ENCODE data around the gene C2orf80. TPM values are rescaled to one million over a fixed set of nuclear protein-coding genes. Genes with fewer than 3 reads are reported as not detected.
"Not testable (repeated sequence)": the region's sequence is repeated elsewhere in the genome, so short reads cannot be mapped to it uniquely, and the experiment has no call there.

Gene C2orf80
- total RNA-seq: not detected
- long read RNA-seq: 0 reads

DNA sequence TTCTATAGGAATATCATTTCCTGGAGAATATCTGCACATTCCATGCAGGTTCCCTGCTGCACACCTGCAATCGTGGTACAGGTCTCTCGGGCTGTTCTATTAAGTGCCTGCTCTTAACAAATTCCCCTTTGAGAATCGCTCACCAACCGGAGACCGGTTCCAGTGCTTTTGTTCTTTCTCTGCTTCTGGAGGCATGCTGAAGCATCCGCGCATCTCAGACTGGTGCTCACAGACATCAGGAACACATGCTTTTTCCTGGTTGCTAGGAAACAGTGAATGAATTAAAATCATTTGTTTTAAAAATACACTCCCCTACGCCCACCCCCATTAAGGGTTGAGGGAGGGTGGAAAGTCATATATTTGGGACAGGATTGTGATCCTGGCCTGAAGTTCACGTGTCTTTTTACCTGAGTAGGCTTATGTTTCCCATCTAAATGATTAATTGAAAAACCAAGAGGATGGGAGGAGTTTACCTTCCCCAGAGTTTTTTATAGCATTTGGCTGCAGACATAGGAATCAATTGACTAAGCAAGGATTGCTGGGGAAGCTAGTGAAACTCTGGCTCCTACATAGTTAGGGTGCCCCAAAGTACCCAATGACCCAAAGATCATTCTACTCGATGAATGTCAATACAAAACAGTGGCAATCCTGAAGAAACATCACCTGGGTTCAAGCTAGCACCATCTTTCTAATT, at the start of gene C2orf80:
C2orf80 (minus strand) TSS at position 221 of the 694 bp plus-strand sequence. CDS start 3,044 bp downstream, outside the sequence.
- intact Hi-C loops (cut with DNase I, micrococcal nuclease): no loop called here
- ATAC-seq (no peak), DNase-seq (no peak)

DNA sequence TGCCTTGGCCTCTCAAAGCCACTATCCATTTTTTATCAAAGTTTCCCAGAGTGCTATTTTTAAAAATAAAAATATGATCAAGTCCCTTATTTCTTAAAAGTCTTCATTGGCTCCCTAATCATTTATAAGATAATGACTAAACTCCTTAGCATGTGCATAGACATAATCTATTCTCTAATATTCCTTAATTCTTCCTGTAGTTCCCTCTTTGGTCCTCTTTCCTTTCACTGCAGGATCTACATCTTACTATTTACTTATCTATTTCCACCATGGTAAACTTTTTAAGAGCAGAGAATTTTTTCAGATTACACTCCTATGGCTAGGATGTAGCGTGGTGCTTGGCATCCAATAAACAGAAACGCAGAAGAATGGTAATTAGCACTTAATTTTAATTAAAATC, 46.0 kb upstream of the C2orf80 start:
- intact Hi-C loops (cut with DNase I, micrococcal nuclease): no loop called here
- ATAC-seq (no peak), DNase-seq (no peak)

DNA sequence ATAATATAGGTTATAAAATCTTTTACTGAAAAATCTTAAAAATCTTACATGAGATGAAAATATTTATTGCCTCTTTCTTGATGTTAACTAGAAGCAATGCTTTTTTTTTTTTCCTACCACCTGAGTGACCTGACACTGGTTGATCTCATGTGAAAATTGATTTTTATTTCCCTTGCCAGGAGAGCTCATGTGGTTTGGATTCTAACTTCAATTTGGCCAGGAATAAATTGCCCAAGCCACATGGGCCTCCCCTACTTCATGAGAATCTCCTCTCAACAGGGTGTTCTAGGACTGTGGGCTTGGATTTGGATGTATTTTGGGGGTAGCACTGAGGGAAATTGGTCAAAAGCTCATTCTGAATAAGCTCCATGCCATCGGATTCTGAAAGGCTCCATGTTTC, 45.0 kb upstream of the C2orf80 start:
- intact Hi-C loops (cut with DNase I, micrococcal nuclease): no loop called here
- DNase-seq (no peak), ATAC-seq (no peak)

DNA sequence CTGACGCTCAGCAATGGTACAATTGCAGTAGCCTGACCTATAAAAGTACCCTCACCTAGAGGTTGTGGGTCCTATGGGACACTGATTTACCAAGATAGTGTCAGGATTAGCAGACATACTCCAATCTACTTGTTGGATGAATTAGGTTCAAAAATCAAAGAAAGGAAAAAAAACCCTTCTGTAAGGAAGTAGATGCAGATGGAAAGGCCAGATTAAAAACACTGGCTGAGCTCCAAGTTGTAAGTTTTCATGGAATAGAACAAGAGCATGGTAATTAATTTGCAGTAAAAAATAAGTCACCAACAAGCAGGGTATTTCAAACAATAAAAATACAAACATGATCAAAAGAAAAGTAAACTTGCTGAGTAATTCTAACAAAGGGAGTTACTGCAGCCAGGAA, 38.6 kb upstream of the C2orf80 start:
- intact Hi-C loops (cut with DNase I, micrococcal nuclease): no loop called here
- DNase-seq (no peak), ATAC-seq (no peak)

DNA sequence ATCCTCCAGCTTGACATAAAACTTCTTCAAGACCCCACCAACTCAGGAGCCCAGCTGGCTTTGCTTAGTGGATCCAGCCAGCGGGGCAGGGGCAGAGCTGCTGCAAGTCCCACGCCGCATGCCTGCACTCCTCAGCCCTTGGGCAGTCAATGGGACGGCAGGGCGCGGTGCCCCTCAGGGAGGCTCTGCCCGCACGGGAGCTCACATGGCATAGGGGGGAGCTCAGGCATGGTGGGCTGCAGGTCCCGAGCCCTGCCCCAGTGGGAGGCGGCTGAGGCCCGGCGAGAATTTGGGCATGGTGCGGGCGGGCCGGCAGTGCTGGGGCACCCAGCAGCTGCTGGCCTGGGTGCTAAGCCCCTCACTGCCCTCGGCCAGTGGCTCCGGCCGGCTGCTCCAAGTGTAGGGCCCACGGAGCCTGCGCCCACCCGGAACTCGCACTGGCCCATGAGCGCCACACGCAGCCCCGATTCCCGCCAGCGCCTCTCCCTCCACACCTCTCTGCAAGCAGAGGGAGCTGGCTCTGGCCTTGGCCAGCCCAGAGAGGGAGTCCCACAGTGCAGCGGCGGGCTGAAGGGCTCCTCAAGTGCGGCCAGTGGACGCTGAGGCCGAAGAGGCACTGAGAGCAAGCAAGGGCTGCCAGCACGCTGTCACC, 37.9 kb upstream of the C2orf80 start:
- intact Hi-C loops (cut with DNase I, micrococcal nuclease): no loop called here
- ATAC-seq: no peak
- no peak for DNase-seq

DNA sequence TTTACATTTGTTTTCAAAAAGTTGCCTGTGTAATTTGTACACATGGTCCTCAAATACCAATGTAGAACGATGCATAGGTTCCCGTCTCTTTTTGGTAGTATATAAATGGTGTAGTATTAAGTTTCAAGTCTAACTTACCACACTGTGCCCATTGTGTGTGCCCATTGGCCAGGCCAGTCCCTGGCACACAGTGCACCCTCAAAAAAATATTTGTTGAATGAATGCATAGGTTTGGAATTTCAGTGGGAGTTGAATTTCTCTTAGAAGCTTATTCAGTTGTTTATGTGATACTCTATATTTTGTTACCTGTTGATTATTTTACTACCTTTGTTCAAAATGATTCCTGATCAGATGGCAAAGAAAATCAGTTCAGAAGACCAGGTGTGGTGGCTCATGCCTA, 35.0 kb upstream of the C2orf80 start:
- intact Hi-C loops (cut with DNase I, micrococcal nuclease): no loop called here
- ATAC-seq (no peak), DNase-seq (no peak)

DNA sequence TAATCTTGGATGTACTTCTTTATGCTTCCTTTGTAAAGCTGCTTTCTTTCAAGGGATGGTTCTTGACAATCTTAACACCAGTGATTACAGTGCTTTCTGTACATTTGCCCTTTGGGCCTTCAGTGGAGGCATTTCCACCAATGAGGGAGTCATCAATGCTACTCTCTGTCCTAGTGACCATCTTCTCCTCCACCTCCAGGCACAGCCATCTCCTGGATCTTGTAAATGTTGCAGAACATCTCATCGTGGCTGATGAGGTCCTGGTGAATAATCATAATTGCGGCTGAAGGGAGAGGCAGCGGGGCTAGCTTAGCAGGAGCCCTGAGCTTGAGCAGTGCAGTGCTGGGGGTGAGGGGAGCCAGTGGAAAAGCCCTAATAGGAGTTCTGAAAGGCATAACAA, 32.5 kb upstream of the C2orf80 start:
- DNase-seq: no peak
- ATAC-seq: no peak
- intact Hi-C loops (cut with DNase I, micrococcal nuclease): no loop called here

DNA sequence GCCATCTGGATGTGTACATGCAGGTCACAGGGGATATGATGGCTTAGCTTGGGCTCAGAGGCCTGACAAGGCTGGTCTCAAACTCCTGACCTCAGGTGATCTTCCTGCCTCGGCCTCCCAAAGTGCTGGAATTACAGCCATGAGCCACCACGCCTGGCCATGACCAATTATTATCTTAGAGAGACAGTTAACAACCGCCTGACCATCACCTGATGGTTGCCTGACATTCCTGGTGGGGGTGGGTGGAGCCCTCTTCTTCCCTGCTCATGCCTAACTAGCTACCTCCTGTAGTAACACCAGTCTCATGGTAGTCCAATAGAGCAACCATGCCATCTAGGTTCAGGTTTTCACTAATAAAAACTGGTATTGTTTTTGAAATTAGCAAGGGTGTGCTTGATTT, 32.0 kb upstream of the C2orf80 start:
- ATAC-seq; intact Hi-C loops (cut with DNase I, micrococcal nuclease); DNase-seq: not testable (repeated sequence)

DNA sequence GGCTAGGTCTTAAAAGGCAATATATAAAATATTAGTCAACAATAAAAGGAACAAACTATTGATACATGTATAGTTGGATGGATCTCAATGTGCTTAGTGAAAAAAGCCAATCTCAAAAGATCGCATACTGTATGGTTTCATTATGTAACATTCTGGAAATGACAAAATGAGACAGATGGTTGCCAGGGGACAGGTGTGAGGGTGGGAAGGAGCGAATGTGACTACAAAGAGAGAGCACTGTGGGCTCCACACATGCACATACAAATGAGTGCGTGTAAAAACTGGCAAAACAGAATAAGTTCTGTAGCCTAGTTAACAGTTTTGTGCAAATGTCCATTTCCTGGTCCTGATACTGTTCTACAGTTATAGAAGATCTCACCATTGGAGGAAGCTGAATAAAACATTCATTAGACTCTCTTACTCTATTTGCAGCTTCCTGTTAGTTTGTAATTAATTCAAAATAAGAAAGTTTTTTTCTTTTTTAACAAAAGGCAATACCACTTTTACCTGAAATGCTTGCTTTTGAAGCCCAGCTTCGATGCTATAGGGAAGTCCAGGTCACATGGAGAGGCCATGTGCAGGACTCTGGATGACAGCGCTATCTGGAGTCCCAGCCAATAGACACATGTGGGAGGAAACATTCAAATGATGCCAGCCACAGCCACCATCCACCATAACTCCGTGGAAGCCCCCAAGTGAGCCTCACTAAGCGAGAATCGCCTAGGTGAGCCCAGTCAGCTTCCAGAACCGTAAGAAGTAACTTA, 21.0 kb upstream of the C2orf80 start:
- no peak for ATAC-seq
- no peak for DNase-seq
- intact Hi-C loops (cut with DNase I, micrococcal nuclease): no loop called here

DNA sequence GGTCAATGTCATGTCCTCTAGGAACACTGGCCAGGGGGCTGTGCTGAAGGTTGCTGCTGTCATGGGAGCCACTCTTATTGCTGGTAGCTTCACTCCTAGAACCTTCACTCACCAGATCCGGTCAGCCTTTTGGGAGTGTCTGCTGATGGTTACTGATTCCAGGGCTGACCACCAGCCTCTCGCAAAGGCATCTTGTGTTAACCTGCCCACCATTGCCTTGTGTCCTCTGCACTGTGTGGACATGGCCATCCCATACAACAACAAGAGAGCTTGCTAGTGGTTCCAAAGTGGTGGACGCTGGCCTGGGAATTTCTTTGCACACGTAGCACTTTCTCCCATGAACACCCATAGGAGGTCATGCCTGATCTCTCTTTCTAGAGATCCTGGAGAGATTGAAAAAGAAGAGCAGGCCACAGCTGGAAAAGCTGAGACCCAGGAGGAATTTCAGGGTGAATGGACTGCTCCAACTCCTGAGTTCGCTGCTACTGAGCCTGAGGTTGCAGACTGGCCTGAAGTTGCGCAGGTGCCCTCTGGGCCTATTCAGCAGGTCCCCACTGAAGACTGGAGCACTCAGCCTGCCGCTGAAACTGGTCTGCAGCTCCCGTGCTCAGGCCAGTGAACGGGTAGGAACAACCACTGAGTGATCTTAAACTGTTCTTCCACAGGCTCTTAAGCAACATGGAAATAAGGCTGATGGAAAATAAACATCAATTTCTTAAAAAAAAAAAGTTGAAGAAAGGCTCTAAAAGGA, 18.7 kb upstream of the C2orf80 start:
- ATAC-seq: no peak

DNA sequence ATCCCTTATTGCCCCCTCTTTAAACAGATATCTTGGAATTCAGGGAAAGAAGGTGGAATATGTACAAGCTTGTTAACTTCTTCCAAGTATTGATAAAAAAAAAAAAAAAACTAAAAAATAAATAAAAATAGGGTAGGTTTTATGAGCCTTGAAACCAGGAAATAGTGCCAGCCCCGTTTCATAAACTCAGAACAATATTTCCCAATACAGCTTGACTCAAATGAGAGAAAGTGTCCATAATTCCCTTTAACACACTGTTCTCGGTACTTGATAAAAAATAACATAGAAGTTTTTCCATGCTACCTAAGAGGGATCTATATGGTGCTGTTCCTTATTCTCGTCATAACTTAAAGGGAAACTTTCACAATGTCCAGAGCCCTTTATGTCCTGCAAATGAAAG, 17.9 kb upstream of the C2orf80 start:
- ATAC-seq: no peak
- intact Hi-C loops (cut with DNase I, micrococcal nuclease): no loop called here
- no peak for DNase-seq

More for the DNA sequence above, 18.7 kb upstream of the C2orf80 start:
- no peak for DNase-seq
- intact Hi-C loops (cut with DNase I, micrococcal nuclease): no loop called here

DNA sequence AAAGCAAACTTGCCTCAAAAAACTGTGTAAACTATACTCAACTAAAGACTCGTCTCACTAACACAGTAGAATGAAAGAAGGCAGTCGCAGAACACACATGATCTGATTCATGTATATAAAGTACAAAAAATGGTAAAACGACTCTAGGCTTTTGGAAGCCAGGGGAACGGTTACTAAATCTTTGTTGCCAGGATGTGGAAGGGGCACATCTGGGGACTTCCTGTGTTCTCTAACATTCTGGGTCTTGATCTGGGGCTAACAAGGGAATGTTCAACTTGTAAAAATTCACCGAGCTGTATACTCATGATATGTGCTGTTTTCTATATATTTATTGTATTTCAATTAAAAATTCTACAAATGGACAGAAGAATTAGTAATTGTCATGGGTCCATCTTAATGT, 14.3 kb upstream of the C2orf80 start:
- DNase-seq (no peak), ATAC-seq (no peak)
- intact Hi-C loops (cut with DNase I, micrococcal nuclease): no loop called here

DNA sequence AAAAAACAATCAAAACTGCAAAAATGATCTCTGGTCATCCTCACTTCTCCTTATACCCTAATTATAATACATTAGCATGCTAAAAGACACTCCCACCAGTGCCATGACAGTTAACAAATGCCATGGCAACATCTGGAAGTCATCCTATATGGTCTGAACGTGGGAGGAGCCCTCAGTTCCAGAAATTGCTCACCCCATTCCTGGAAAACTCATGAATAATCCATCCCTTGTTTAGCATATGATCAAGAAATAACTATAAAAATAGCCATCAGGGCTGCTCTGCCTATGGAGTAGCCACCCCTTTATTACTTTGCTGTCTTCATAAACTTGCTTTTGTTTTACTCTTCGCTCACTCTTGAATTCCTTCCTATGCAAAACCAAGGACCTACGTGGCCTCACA, 5.7 kb upstream of the C2orf80 start:
- ATAC-seq (no peak), DNase-seq (no peak)
- intact Hi-C loops (cut with DNase I, micrococcal nuclease): no loop called here

DNA sequence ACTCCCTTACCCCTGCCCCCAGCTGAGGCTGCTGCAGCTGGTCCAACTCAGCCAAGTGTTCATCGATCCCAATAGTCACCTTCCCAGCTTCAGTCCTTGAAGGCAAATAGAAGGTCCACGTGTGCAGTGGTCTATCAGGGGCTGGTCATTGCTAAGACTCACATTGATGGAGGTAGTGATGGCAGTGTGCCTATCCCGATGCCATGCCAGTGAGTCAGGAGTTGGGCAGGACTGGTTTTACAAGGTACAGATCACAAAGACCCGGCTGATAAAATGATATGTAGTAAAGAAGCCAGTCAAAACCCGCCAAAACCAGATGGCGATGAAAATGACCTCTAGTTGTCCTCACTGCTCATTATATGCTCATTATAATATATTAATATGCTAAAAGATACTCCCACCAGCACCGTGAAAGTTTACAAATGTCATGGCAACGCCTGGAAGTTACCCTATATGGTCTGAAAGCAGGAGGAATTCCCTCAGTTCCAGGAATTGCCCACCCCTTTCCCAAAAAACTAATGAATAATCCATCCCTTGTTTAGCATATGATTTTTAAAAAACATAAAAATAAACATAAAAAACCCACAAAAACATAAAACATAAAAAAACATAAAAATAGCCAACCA, 2.9 kb upstream of the C2orf80 start:
- intact Hi-C loops (cut with DNase I, micrococcal nuclease): no loop called here

DNA sequence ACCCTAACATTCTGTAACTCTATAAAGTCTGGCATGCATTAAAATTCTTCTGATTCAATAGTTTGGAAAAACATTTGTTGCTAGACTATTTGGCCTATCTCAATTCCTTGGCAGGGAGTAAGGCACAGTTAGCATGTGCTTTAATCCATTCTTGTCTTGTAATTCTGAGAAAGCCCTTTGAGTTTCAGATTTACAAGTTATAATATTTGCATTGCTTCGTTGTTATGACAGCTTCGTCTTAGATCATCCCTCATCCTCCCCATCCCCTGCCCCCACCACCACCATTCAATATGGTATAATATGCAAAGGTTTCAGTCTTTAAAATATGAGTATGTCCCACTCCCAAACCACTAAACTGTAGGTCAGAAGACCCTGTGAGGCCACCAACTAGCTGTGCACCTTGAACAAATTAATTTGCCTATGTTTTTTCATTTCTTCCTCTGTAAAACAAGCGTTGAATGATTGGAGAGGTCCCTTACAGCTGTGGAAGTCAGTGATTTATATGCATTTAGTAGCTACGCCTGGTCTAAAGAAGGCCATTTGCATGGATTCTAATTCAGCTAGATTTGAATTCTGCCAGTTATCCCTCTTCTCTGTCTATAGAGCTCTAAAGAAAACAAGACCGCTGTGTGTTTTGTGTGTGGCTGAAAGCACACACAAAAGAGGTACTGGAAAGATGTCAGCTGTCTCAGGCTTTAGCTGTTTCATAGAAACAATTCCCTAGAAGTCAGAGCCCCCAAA, 591 bp downstream of the C2orf80 start:
- DNase-seq: no peak
- no peak for ATAC-seq
- intact Hi-C loops (cut with DNase I, micrococcal nuclease): no loop called here

More for the DNA sequence above, 2.9 kb upstream of the C2orf80 start:
- no peak for DNase-seq
- no peak for ATAC-seq

DNA sequence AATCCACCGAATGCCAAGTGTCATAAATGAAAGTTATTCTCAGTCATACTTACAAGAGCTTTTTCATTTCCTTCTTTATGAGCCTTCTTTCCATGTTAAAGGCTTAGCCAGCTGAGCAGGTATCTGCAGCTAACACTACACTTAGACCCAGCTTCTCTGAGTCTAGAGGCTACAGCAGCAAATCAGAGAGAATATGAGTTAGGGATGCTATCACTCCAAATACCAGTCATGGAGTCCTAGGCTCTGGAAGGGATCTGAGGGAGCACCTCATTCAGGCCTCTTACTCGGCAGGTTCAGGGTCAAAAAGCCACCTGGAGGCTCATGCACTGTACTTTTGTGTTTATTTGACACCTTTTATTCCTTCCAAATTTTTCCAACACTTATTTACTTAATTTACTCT, 2.9 kb downstream of the C2orf80 start:
- ATAC-seq (no peak), DNase-seq (no peak)
- intact Hi-C loops (cut with DNase I, micrococcal nuclease): no loop called here

DNA sequence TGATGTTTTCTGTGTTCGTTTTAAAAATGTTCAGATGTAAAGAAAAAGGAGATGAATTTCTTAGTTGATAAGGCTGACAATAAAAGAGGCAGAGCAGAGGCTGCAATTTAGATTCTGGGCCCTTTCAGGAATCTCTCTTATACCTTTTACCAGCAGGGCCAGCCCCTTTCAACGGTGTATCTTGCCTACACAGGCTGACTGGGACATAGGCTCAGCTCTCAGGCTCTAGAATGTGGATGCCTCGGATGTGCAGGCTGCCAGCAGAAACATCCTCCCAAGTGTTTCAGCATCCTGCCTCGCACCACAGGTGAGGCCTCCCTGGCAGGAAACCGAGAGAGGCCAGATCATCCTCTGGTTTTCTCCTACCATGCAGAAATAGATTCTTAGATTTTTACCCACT, 3.4 kb downstream of the C2orf80 start:
- ATAC-seq (no peak), DNase-seq (no peak)
- intact Hi-C loops (cut with DNase I, micrococcal nuclease): no loop called here

DNA sequence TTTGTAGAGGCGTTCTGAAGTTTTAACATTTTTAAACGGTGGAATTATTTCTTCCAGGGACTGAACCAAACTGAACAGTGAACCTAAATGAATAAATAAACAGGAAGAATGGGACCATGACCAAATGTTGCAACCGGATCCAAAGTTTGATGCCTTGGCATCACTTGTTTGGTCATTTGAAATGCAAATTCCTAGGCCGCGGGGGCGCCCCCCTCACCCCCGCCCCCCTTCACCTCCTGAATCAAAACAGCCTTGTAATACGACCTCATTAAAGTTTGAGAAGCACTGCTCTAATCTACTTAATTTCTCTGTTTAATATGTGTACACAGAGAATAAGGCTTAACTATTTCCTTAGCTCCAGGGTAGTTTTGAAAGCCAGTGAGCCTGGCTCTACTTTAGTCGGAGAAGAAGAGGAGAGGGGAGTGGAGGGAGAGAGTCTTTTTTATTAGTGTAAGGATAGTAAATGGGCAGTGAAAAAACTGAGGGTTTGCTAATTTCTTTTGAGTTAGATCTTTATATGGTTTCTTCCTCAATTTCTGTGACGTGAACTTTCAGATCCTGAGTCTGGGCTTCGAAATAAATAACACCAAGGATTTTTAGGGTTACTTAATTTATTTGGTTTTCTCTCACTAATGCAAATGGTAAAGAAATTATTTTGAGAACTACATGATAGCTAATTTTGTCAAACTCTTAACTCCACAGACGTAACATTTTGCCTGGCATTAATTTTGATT, 5.7 kb downstream of the C2orf80 start:
- DNase-seq (no peak), ATAC-seq (no peak)
- intact Hi-C loops (cut with DNase I, micrococcal nuclease): no loop called here

All from left colon (tissue), 2 donors.